HG02588 (cell line): ENCODE data around the gene OLIG1.

Experiments
- ATAC-seq: cut with Tn5 transposase; IDR thresholded peaks from one replicate; pipeline ENCODE4 v1.9.1; 2021; ENCODE audit warnings: mild to moderate bottlenecking, moderate library complexity; ENCODE audit not compliant: unreplicated experiment

The OLIG1 gene

GRCh38 chr21:33089395-33090119 is 19.6 kb downstream of the OLIG1 start:
- ATAC-seq = no peak

- ATAC-seq = no peak
Observed at GRCh38 chr21:33096426-33096825, 26.5 kb downstream of the OLIG1 start.

- ATAC-seq = no peak
Observed at GRCh38 chr21:33099131-33099530, 29.2 kb downstream of the OLIG1 start.

GRCh38 chr21:33101300-33101911 is 31.5 kb downstream of the OLIG1 start:
- no peak for ATAC-seq

GRCh38 chr21:33105088-33105487 is 35.1 kb downstream of the OLIG1 start:
- no peak for ATAC-seq

- ATAC-seq = no peak
Observed at GRCh38 chr21:33108228-33108627, 38.3 kb downstream of the OLIG1 start.

GRCh38 chr21:33109574-33110339 is 39.8 kb downstream of the OLIG1 start:
- ATAC-seq = no peak

- no peak for ATAC-seq
Observed at GRCh38 chr21:33110340-33110715, 40.4 kb downstream of the OLIG1 start.

GRCh38 chr21:33111577-33111976 is 41.6 kb downstream of the OLIG1 start:
- no peak for ATAC-seq

- ATAC-seq = no peak
Observed at GRCh38 chr21:33112151-33112550, 42.2 kb downstream of the OLIG1 start.

GRCh38 chr21:33112681-33113080 is 42.7 kb downstream of the OLIG1 start:
- ATAC-seq = no peak

GRCh38 chr21:33113131-33113530 is 43.2 kb downstream of the OLIG1 start:
- no peak for ATAC-seq

GRCh38 chr21:33114276-33114675 is 44.3 kb downstream of the OLIG1 start:
- ATAC-seq = no peak

GRCh38 chr21:33115631-33116510 is 45.9 kb downstream of the OLIG1 start:
- no peak for ATAC-seq

GRCh38 chr21:33116676-33117075 is 46.7 kb downstream of the OLIG1 start:
- ATAC-seq = no peak

GRCh38 chr21:33117101-33117888 is 47.4 kb downstream of the OLIG1 start:
- no peak for ATAC-seq
